AG04449 (cell line): Measurements from ENCODE around the gene EIF2B5.

Experiments used
- CTCF ChIA-PET: fragments of 350-600 bp; formaldehyde crosslinking; extraction: SDS; loops from one replicate; lab custom pipeline; 2021; ENCODE audit warnings: antibody characterized with exemption; lab: Yijun Ruan, JAX
- POLR2A ChIA-PET: fragments of 400-600, 350-600 bp; formaldehyde crosslinking; extraction: SDS; loops from one replicate; lab custom pipeline; 2020; ENCODE audit warnings: antibody characterized with exemption, inconsistent platforms; lab: Yijun Ruan, JAX
- DNase-seq: peaks from one replicate; pipeline ENCODE4 v3.0.0-alpha.2; 2010; ENCODE audit warnings: low read depth, low spot score
- H3K4me3 ChIP-seq: 2 replicates; pipeline ENCODE4 v1.5.1; 2011; ENCODE audit warnings: low read depth, mild to moderate bottlenecking, control low read depth, low read length
- TF ChIP-seq, protein P1 (sequence below): IDR thresholded peaks from one replicate; pipeline ENCODE4 v1.5.1; 2011; ENCODE audit warnings: mild to moderate bottlenecking, moderate library complexity, low read length, control low read depth, inconsistent platforms; ENCODE audit not compliant: insufficient read depth; ENCODE audit errors: missing control alignments

The EIF2B5 gene

DNA sequence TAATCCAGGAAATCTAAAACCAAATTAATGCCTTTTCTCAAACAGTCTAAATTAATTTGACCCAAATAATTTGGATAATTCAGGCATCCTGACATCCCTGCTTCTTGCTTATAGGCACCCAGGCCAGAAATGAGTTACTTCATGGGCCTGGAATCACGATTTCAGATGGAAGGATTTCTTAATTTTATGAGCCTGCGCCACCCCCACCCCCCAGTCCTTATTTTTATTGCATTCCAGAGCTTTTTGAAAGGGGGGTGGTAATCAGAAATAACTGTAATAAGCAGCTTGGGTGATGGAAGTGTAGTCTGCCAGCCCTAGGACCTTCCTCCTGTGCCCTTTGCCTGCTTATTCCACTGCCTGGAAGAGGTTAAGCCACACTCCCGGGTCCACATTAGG lies 40.8 kb downstream of the EIF2B5 start:
- H3K4me3 ChIP-seq, result peak overlapping the region; percentile 99
- POLR2A ChIA-PET, result interaction anchor here (0.6 to 2.4 kb wide), 7 partner anchors 8 to 224 kb away, joined by 3 to 43 read pairs (median 5); partner anchors contain the start of genes ABCF3, DVL3 and EIF2B5
- DNase-seq, result no peak
- CTCF ChIA-PET, result interaction anchor here (1.3 to 2.0 kb wide), 3 partner anchors 26 to 136 kb away, joined by 4 to 5 read pairs (median 4); no protein-coding TSS in a partner anchor
- TF ChIP-seq, protein P1, sequence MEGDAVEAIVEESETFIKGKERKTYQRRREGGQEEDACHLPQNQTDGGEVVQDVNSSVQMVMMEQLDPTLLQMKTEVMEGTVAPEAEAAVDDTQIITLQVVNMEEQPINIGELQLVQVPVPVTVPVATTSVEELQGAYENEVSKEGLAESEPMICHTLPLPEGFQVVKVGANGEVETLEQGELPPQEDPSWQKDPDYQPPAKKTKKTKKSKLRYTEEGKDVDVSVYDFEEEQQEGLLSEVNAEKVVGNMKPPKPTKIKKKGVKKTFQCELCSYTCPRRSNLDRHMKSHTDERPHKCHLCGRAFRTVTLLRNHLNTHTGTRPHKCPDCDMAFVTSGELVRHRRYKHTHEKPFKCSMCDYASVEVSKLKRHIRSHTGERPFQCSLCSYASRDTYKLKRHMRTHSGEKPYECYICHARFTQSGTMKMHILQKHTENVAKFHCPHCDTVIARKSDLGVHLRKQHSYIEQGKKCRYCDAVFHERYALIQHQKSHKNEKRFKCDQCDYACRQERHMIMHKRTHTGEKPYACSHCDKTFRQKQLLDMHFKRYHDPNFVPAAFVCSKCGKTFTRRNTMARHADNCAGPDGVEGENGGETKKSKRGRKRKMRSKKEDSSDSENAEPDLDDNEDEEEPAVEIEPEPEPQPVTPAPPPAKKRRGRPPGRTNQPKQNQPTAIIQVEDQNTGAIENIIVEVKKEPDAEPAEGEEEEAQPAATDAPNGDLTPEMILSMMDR, result no peak

DNA sequence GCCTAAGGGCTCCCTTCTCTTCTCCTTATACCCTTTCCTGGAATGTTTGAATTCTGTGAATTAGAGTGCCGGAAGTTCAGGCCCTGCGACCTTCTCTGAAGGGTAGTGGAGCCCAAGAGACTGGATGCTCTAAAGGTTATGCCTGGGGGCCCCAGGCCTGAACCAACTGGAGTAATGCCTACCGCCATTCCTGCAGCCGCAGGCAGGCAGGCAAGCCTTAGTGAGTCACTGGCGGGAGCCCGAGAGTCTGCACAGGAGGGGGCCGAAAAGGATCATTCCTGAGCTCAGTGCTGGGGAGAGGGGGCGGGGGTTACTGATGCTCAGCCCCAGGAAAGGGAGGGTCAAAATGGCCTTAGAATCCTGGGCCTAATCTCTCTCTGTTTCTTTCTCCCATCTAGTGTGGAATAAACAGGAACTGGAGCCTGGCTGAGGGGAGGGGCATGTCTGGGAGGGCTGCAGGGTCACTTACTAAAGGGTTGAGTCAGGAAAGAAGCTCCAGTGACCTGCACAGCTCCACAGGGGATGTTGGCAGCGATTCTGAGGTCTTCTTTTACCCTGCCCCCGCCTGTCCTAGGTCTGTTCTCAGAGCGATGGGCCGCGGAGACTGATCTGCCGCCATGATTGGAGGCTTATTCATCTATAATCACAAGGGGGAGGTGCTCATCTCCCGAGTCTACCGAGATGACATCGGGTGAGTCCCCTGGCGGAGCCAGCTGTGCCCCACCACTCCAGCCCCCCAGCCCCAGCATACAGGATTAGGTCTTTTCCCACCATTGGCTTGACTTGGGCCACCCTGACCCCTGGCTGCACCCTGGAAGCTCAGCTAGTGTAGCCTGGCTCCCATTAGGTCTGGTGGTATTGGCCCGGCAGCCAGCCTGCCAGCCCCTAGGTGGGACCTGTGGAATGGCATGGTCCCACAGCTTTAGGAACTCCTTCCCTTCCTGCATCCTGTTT lies 41.5 kb downstream of the EIF2B5 start:
- CTCF ChIA-PET, result interaction anchor here (0.6 to 2.0 kb wide), 8 partner anchors 8 to 281 kb away, joined by 3 to 10 read pairs (median 4); partner anchors contain the start of gene EEF1AKMT4
- POLR2A ChIA-PET, result interaction anchor here (0.6 to 2.4 kb wide), 9 partner anchors 9 to 223 kb away, joined by 3 to 43 read pairs (median 5); partner anchors contain the start of genes ABCF3, DVL3 and EIF2B5
- TF ChIP-seq, protein P1, result no peak
- peak overlapping the region; percentile 99 for H3K4me3 ChIP-seq
- peak; percentile 77 for DNase-seq

DNA sequence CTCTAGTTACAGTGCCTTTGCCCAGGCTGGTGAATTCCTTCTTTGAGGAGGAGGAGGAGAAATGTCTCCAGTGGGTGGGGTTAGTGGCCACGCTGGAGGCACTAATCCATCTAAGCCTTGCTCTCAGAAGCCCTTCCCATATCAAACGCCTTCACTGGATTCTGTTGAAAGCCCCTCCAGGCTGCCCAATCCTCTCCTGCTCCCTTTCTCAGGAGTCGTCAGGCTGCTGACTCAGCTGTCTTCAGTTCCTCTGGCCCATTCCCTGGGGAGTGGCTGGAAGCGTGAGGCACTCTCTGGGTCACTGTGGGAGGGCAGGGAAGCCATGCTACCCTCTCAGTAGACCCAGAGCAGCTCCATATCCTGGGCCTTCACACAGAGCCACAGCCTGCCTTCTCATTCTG lies 42.2 kb downstream of the EIF2B5 start:
- ChIA-PET CTCF (interaction anchor here (0.6 to 2.0 kb wide), 8 partner anchors 8 to 282 kb away, joined by 3 to 10 read pairs (median 4); partner anchors contain the start of gene EEF1AKMT4), POLR2A (interaction anchor here (1.6 to 2.4 kb wide), 3 partner anchors 9 to 70 kb away, joined by 6 to 43 read pairs (median 8); partner anchors contain the start of genes ABCF3 and EIF2B5)
- TF ChIP-seq, protein P1, result no peak
- H3K4me3 ChIP-seq, result peak overlapping the region; percentile 99
- DNase-seq, result no peak

DNA sequence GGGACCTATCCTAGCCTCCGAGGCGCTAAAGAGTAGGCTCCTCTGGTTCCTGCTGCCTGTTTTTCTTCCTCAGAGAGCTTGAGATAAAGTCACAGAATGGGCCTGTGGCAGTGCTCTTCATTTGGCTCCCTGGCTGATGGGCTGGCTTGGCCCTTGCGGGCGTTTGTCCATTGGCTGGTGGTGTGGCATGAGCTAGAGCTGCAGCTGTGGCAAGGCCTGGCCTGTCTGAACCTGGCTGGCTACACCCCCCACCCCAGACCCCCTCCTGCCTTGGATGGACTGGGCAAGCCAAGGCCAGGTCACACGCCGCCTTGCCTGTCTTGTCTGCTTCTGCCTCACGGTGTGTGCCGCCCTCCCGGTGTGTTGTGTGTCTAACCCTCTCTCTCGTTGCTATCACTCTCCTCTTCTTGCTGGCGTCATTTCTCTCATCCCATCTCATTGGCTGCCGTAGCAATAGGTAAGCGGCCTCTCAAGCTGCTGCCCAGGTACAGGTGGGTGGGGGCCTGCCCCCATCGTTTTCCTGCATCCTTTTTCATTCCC lies 42.7 kb downstream of the EIF2B5 start:
- DNase-seq, result no peak
- POLR2A ChIA-PET, result interaction anchor here (1.6 to 2.4 kb wide), 2 partner anchors 8 to 69 kb away, joined by 6 to 43 read pairs; partner anchors contain the start of gene ABCF3
- CTCF ChIA-PET, result interaction anchor here (1.2 to 2.0 kb wide), 4 partner anchors 9 to 138 kb away, joined by 3 to 10 read pairs (median 4); partner anchors contain the start of gene EEF1AKMT4
- peak overlapping the region; percentile 99 for H3K4me3 ChIP-seq
- TF ChIP-seq, protein P1, result no peak

DNA sequence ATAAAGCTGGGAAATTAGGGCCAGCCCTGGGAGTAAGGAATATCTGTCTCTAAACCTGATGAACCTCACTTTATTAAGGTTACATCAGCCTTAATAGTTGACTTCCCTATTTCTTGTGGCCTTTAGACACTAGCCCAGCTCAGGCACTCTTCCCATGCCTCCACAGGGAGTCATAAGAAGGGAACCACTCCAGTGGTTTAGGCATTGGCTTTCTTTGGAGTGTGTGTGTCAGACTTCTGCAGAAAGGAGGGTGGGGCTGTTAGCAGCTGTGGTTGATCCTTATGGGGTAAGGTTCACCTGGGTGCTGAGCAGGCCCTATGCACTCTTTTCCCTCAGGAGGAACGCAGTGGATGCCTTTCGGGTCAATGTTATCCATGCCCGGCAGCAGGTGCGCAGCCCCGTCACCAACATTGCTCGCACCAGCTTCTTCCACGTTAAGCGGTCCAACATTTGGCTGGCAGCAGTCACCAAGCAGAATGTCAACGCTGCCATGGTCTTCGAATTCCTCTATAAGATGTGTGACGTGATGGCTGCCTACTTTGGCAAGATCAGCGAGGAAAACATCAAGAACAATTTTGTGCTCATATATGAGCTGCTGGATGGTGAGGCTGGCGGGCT lies 43.5 kb downstream of the EIF2B5 start:
- CTCF ChIA-PET, result interaction anchor here (0.9 to 1.8 kb wide), 2 partner anchors 71 to 111 kb away, joined by 3 to 10 read pairs; partner anchors contain the start of gene EEF1AKMT4
- TF ChIP-seq, protein P1, result no peak
- POLR2A ChIA-PET, result no interaction called here
- no peak overlapping the region for H3K4me3 ChIP-seq
- no peak for DNase-seq
